ENCODE data around the gene BICRA.
"Not testable (repeated sequence)": the region's sequence is repeated elsewhere in the genome, so short reads cannot be mapped to it uniquely, and the experiment has no call there.

The BICRA gene

GRCh38 chr19:47631681-47632446 lies 22.9 kb downstream of the BICRA start:
- DNase-seq = no peak

- DNase-seq = peak; percentile 50
Measured at GRCh38 chr19:47633517-47633916, 24.6 kb downstream of the BICRA start.

- DNase-seq = peak; percentile 50
Measured at GRCh38 chr19:47633996-47634395, 25.1 kb downstream of the BICRA start.

- DNase-seq = not testable (repeated sequence)
Measured at GRCh38 chr19:47635152-47635754, 26.3 kb downstream of the BICRA start.

GRCh38 chr19:47637550-47637949 lies 28.6 kb downstream of the BICRA start:
- no peak for DNase-seq

- DNase-seq = no peak
Measured at GRCh38 chr19:47641891-47642485, 33.1 kb downstream of the BICRA start.

GRCh38 chr19:47643281-47643680 lies 34.3 kb downstream of the BICRA start:
- no peak for DNase-seq

GRCh38 chr19:47644199-47644598 lies 35.3 kb downstream of the BICRA start:
- no peak for DNase-seq

GRCh38 chr19:47644743-47645482 lies 36.0 kb downstream of the BICRA start:
- DNase-seq = no peak

GRCh38 chr19:47646924-47647323 lies 38.0 kb downstream of the BICRA start:
- no peak for DNase-seq

- no peak for DNase-seq
Measured at GRCh38 chr19:47649588-47649987, 40.7 kb downstream of the BICRA start.

GRCh38 chr19:47650700-47651099 lies 41.8 kb downstream of the BICRA start:
- DNase-seq = no peak

GRCh38 chr19:47651132-47651531 lies 42.2 kb downstream of the BICRA start:
- no peak for DNase-seq

- DNase-seq = no peak
Measured at GRCh38 chr19:47651691-47652090, 42.8 kb downstream of the BICRA start.

GRCh38 chr19:47652285-47652684 lies 43.4 kb downstream of the BICRA start:
- no peak for DNase-seq

- DNase-seq = no peak
Measured at GRCh38 chr19:47653856-47654255, 44.9 kb downstream of the BICRA start.

GRCh38 chr19:47657719-47658118 lies 48.8 kb downstream of the BICRA start:
- DNase-seq = no peak

GRCh38 chr19:47658431-47659348 lies 49.8 kb downstream of the BICRA start:
- no peak for DNase-seq

- DNase-seq = no peak
Measured at GRCh38 chr19:47660435-47660832, 51.5 kb downstream of the BICRA start.

- DNase-seq = no peak
Measured at GRCh38 chr19:47661161-47661560, 52.2 kb downstream of the BICRA start.

- DNase-seq = no peak
Measured at GRCh38 chr19:47661611-47662010, 52.7 kb downstream of the BICRA start.

GRCh38 chr19:47663435-47663910 lies 54.5 kb downstream of the BICRA start:
- no peak for DNase-seq

All from NCI-H526 treated with DMSO at 0.1 percent for 48 hours (cell line).